NCI-H1092 (cell line): ENCODE results near the gene DOCK6.

Source experiments
- DNase-seq: peaks from one replicate; lab custom pipeline; 2025; lab: John Stamatoyannopoulos, UW

The DOCK6 gene

DNA sequence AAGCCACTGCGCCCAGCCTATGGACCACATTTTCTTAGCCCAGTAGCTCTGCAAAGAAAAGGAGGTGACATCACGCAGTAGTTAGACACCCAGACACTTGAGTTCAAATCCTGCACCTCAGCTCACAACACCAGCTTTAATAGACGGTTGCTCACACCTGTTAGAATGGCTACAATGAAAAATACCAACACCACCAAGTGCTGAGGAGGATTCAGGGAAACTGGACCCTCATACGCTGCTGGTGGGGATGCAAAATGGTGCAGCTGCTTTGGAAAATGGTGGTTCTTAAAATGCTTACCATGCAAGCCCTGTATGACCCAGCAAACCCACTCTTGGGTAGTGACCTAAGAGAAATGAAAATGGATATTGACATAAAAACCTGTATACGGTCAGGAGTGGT, 11.7 kb upstream of the DOCK6 start:
- DNase-seq, result no peak

DNA sequence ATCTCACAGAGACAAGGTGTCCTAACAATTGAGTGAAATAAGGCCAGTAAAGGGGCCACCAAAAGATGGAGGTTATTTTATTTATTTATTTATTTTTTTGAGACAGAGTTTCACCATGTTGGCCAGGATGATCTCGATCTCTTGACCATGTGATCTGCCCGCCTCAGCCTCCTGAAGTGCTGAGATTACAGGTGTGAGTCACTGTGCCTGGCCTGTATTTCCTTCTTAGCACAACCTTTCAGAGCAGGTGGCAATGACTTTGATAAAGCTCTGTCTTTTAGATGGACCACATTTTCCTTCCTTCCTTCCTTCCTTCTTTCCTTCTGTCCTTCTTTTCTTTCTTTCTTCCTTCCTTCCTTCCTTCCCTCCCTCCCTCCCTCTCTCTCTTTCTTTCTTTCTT, 11.0 kb upstream of the DOCK6 start:
- no peak for DNase-seq

DNA sequence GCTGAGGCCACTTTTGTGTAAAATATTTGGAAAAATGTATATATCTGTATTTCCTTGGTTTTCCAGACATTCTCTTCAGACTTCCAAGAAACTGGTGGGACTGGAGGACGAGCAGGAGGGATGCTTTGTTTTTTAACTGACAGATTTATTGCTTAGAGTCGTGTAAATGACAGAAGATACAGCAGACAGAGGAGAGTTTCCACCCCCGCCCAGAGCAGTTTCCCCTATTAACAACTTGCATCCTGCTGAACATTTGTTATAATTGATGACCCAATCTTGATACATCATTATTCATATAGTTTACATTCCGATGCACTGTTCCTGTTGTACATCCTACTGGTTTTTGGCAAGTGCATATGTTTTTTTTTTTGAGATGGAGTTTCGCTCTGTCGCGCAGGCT, 7.1 kb upstream of the DOCK6 start:
- DNase-seq, result no peak

DNA sequence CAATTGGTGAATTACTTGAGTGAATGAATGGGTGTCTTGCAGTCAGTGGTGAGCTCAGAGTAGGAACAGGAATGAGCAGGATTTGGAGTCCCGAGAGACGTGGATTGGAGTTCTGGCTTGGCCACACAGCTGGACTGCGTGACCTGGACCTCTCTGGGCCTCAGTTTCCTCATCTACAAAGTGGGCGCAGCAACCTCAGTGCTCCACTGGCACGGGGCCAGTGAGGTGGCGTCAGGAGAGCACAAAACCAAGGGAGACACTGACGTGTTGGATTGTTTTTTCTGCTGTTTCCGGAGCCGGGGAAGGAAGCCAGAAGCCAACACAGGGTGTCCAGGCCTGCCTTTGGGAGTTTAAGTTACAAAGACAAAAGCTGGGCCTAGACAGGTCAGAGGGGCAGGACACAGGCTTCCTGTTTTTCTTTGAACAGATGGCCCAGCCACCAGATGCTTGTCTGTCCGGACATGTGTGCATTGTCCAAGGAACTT, 6.5 kb upstream of the DOCK6 start:
- DNase-seq, result no peak

DNA sequence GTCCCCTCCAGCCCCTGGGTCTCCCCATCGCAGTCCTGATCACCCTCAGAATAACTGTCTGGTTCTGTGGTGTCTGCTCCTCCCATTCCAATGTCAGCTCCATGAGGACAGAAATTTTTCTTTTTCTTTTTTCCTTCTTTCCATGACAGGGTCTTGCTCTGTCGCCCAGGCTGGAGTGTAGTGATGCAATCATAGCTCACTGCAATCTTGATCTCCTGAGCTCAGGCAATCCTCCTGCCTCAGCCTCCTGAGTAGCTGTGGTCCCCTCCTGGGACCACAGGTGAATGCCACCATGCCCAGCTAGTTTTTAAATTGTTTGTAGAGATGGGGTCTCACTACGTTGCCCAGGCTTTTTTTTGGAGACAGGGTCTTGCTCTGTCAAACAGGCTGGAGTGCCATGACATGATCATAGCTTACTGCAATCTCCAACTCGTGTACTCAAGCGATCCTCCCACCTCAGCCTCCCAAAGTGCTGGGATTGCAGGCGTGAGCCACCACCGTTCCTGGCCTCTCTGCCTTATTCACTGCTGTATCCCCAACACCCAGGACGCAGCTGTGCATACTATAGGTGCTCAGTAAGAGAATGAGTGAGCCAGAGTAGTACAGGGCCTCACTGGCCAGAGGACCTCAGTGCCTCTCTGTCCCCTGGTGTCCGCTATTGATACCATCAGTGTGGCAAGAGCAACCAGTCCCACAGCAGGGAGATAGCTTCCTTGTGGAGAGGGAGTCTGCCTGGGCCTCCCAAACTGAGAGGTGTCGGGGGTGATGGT, 5.2 kb upstream of the DOCK6 start:
- no peak for DNase-seq

DNA sequence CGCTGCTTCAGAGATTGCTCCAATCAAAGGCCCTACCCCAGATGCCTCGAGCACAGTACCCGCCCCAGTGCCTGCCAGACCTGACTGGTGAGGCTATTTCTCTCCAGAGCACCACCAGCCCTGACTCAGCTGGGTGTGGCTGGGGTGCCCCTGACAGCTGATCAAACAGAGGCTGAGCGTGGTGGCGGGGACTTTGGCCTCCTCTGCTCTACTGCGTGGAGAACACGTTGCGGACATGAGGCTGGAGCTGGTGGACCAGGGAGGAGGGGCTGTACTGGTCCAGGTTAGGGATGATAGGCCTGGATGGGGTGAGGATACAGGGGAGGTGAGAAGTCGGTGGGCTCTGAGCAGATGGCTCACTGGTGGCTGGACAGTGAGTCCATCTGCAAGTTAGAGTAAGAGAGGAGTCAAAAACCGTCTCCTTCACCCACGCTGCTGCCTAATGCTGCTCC, 3.5 kb upstream of the DOCK6 start:
- no peak for DNase-seq

DNA sequence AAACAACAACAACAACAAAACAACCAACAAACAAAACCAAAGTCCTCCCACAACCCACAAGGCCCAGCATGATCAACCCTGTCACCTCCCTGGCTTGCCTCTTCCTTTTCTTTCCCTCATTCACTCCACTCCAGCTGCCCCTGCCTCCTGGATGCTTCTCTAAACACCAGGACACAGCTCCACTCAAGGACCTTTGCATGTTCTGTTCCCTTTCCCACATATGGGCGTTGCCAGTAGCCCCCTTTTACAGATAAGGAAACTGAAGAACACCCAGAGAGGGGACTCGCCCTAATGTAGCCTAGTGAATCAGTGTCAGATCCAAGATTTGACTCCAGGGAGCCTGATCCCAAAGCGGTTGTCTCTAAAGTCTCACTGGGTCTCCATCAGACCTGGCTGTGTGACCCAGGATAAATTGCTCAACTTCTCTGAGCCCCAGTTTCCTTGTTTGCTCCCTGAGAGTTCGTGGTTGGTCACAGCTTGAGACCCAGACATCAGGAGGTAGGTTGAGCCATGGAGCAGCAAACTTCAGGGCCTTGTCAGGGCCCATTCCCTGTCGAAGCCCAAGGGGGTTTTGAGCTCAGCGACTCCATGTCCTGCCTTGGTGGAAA, 3.0 kb upstream of the DOCK6 start:
- DNase-seq, result no peak

DNA sequence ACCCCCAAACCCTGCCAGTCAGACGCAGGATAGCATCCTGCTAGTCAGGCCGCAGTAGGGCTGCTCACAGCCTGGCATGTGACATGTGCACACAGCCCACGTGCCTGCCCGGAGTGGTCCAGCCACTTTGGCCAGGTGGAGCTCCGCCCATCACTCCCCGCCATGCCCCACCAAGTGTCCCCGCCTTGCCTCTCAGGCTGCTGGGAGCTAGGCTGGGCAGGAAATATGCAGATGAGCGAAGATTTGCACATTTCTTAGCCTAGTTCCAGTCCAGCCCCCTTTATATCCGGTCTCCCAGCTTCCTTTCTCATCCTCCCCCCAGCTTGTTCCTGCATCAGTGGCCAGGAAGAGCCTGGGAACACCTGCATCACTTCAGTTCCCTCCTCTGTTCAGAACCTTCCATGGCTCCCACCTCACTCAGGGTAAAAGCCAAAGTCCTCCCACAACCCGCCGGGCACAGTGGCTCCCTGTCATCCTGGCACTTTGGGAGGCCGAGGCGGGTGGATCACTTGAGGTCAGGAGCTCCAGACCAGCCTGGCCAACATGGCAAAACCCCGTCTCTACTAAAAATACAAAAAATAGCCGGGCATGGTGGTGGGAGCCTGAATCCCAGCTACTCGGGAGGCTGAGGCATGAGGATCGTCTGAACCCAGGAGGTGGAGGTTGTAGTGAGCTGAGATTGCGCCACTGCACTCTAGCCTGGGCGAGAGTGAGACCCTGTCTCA, 2.3 kb upstream of the DOCK6 start:
- no peak for DNase-seq

DNA sequence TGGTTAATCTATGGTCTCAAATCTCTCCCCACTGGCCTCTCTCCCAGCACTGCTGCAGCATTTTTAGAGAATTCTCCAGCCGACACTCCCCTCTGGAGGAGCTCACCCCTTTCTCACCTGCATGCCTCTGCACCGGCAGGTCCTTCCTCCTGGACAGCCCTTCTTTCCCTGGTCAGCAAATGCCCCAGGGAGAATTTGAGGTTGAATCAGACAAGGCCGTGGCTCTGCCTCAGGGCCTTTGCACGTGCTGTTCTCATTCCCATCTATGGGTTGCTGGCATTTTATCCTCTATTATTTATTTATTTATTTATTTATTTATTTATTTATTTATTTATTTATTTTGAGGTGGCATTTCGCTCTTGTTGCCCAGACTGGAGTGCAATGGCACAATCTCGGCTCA, 1.4 kb upstream of the DOCK6 start:
- DNase-seq, result no peak

DNA sequence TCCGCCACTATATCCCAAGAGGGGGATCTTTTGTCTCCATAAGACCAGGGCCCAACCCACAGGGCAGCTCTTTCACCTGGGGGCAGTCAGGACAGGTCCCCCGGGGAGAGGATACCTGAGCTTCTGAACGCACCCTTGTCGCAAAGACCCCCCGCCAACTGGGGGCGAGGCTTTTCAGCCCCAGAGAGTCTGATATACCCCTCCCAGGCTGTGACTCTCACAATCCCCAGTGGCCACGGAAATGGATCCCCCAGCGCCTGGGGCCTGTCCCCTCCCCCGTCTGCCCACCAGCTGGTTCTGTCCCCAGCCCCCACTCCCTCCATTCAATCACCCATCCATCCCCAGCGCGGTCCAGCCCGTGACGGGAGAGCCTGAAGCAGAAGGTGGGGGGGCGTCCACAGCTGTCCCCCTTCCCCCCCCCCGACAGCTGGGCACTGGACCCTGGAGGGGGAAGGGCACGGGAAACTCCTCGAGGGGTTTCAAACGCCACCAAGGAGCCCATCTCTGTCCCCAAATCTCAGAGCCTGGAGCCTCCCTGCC, 823 bp downstream of the DOCK6 start:
- no peak for DNase-seq

DNA sequence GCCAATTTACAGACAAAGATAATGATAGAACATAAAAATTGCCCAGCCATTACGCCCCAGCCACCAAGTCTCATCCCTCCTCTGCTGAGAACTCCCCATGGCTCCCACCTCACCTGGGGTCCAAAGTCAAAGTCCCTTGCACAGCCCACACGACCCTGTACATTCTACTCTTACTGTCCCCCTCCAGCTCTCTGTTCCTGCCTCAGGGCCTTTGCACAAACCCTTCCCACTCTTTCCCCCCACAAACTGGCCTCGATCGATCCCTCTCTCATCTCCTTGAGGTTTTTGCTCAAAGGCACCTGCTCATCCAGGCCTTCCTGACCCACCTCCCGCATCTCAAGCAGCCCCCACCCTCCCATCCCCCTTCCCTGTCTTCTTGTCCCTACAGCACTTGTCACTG, 1.3 kb downstream of the DOCK6 start:
- no peak for DNase-seq

DNA sequence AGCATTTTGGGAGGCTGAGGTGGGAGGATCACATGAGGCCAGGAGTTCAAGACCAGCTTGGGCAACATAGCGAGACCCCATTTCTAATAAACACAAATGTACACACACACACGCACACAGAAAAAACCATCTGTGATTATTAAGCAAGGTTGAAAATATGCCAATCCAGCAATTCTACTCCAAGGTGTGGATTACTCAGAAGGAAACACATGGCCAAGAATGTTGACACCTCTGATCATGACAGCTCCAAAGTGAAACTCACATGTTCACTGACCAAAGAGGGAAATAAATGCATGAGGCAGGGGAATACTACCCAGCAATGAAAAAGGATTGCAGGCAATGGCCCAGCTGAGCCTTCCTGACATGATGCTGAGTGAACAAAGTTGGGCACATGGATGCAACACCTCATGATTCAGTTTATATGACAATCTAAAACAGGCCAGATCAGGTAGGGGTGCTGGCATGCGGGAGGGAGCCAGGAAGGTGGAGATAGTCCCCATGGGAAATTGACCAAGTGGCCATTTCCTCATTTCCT, 4.4 kb downstream of the DOCK6 start:
- no peak for DNase-seq

DNA sequence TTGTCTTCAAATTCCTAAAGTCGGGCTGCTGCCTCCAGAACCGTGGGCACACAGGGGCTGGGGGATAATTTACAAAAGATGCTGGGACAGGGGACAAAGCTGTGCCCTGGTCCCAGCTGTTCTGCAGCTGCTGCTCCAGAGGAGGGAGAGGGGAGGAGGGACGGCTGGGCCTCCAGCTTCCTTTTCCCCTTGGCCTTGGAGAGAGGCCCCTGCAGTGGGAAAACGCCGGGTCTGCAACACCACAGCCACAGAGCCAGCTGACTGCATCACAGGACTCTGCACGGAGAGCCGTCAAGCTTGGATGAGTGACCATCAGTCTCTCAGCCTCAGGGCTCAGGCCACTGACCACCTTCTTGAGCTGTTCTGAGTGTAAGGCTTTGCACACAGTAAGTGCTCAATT, 6.1 kb downstream of the DOCK6 start:
- DNase-seq, result no peak

DNA sequence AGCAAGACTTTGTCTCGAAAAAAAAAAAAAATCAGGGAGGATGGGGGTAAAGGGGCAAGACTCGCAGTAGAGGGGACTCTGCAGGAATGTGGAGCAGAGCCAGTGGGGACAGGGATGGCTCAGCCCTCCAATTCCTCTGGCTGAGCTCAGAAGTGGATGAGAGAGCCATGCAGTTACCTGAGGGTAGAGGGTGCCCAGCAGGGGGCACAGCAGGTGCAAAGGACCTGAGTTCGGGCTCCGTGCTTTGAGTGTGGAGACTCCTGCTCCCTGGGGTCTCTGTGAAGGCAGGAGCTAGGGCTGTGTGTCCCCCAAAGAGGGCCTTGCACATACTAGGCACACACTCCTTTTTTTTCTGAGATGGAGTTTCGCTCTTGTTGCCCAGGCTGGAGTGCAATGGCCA, 7.7 kb downstream of the DOCK6 start:
- no peak for DNase-seq

DNA sequence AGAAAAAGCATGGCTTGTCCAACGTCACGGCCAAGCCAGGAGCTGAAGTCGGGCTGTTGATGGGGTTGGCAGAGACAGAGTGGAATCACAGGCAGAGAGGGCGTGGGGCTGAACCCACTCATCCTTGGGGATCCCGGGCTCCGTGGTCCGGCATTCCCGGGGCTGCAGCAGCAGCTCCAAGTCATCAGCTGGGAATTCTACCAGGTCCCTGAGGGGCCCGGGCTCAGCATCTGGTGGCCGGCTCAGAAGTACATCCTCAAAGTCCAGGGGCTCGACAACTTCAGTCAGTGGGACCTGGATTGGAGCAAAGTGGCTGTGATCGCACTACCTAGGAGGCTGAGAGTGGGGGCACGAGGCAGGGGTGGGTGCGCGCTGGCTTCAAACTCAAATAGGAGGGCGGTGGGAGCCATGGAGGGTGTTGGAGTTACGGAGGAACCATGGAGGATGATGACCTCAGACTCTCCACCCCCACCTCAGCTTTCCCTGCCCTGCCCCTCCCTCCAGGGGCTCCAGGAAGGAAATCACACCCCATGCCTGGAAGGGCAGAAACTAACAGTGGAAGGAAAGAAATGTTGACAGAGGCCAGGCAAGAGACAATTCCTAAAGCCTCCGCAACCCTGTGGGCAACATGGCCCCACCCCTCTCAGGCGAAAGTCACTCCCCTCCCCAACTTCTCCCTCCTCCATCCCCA, 9.5 kb downstream of the DOCK6 start:
- no peak for DNase-seq

DNA sequence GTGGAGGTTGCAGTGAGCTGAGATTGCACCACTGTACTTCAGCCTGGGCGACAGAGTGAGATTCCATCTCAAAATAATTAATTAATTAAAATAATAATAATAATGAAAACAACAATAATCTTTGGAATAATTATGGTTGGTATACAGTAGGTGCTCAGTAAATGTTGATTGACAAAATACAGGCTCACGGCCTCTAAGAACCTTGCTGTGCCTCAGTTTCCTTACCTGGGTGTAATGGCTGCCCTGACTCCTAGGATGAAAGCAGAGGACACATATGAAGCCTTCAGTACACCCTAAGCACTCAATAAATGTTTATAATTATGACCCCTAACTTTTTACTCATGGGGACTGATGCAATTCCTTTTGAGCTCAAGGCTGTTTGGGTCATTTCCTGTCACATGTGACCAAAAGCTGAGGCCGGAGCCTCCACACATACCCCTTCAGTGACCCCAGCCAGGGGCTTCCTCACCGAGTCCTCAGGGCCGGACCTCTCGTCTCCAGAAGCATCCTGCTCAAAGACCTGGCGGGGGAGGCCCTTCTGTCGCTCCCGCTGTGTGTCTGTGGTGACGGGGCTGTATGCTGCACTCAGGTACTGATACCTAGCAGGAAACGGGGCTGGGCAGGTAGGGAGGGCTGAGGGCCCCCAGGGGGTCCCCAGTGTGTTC, 10.5 kb downstream of the DOCK6 start:
- DNase-seq, result no peak

DNA sequence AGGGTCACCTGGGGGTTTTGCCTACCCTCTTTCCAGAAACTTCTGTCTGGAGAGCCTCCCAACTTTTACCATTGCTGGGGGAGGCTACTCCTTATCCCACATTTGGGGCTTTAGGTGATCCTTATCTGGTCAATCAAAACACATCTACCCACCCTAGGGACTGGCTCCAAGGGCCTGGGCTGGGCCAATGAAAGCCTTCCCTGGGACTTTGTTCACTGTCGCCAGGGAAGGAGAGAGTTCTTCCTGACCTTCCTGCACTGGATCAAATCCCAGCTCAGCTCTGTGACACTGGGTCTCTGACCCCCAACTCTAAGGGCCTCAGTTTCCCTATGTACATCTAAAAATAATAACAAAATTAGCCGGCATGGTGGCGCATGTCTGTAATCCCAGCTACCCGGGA, 11.1 kb downstream of the DOCK6 start:
- no peak for DNase-seq

DNA sequence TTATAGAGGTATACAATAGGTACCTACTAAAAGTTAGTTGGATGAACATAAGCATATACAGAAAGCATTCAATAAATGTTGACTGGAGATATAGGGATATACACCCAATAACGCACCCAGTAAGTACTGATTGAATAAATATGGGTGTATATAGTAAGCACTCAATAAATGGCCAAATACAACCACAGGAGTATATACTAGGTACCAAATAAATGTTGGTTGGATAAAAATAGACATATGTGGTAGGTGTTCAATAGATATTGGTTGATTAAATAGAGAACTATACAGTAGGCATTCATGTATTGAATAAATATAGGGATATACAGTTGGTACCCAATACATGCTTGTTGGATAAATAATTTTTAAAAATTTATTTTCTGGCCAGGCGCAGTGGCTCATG, 13.5 kb downstream of the DOCK6 start:
- no peak for DNase-seq

DNA sequence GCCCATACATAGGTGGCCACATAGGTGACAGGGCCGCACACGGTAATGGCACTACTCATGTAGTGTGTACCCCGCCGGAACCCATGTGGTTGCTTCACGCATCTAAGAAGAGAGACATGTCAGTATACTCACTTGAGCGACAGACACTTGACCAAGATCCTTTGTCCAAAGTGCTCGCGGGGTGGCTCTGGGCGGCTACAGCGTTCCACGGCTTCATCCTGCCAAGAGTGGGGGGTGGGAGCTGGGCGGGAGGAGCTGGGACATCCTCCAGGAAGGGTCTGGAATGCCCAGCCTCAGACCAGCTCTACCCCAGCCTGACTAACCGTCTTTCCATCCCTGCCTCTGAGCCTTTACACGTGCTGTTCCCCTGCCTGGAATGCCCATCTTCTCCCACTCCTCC, 14.4 kb downstream of the DOCK6 start:
- no peak for DNase-seq

DNA sequence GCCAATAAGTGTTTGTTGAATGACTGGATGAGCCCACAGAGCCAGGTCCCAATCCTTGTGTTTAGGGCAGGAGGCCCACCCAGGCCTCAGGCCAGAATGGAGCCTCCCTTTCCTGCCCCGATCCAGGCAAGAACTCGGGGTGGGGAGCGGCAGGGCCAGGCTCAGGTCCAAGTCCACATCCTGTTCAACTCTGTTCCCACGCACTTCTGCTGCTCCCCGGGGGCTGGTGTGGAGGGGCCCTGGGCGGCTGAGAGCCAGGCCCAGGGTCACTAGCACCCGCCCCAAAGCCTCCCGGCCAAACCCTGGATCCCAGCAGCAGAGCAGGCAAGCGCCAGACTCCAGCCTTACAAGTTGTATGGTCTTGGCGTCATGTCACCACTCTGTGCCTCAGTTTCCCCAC, 14.9 kb downstream of the DOCK6 start:
- no peak for DNase-seq

DNA sequence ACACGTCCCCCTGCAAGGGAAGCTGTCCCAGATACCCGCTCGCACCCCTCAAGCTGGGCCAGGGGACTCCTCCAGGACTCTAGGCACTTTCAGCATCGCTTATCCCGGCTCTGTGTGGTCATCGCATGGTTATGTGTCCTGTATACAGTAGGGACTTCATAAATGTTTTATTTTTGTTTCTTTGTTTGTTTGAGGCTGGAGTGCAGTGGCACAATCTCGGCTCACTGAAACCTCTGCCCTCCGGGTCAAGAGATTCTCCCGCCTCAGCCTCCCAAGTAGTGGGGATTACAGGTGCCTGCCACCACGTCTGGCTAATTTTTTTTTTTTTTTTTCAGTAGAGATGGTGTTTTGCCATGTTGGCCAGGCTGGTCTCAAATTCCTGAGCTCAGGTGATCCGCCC, 15.4 kb downstream of the DOCK6 start:
- no peak for DNase-seq
